SU-DHL-6 (cell line): Measurements from ENCODE around the gene CCDC61.

Source experiments
- H2AFZ ChIP-seq: fragments of 200-600 bp; sonication (generic); 2 replicates; pipeline ENCODE4 v1.6.1; 2014; ENCODE audit warnings: low read depth, mild to moderate bottlenecking, moderate library complexity, mixed read lengths, antibody characterized with exemption, low read length; ENCODE audit not compliant: severe bottlenecking
- H3F3A ChIP-seq: fragments of 200-600 bp; shearing (Covaris generic); 2 replicates; pipeline ENCODE4 v1.6.0; 2016; ENCODE audit warnings: antibody characterized with exemption, mild to moderate bottlenecking; ENCODE audit not compliant: insufficient read depth
- H3K27ac ChIP-seq: fragments of 200-600 bp; sonication (generic); 2 replicates; pipeline ENCODE4 v1.5.1; 2016; ENCODE audit warnings: low read depth, mild to moderate bottlenecking, low read length, moderate library complexity, mixed read lengths
- H3K27me3 ChIP-seq: fragments of 200-600 bp; sonication (generic), shearing (Covaris generic); 2 replicates; pipeline ENCODE4 v1.6.0; 2014; ENCODE audit warnings: mild to moderate bottlenecking, low read length
- H3K36me3 ChIP-seq: fragments of 200-600 bp; sonication (generic); 2 replicates; pipeline ENCODE4 v1.6.1; 2014; ENCODE audit warnings: mild to moderate bottlenecking, low read length, mixed read lengths
- H3K4me2 ChIP-seq: fragments of 300-600, 200-600 bp; shearing (Covaris generic), sonication (generic); 2 replicates; pipeline ENCODE4 v1.6.0; 2014; ENCODE audit warnings: low read length, low read depth, mild to moderate bottlenecking; ENCODE audit not compliant: poor library complexity, severe bottlenecking
- H3K4me3 ChIP-seq: fragments of 200-600 bp; sonication (generic); 2 replicates; pipeline ENCODE4 v1.5.1; 2014; ENCODE audit warnings: antibody characterized with exemption, low read length, mild to moderate bottlenecking, mixed read lengths; ENCODE audit not compliant: insufficient read depth, poor library complexity, severe bottlenecking
- H3K79me2 ChIP-seq: fragments of 200-600 bp; sonication (generic); 2 replicates; pipeline ENCODE4 v1.6.1; 2014; ENCODE audit warnings: mild to moderate bottlenecking, low read length, moderate library complexity; ENCODE audit not compliant: insufficient read depth
- H3K9ac ChIP-seq: fragments of 200-600 bp; sonication (generic); 2 replicates; pipeline ENCODE4 v1.7.0; 2014; ENCODE audit warnings: mild to moderate bottlenecking, low read length
- H3K9me2 ChIP-seq: fragments of 200-600 bp; sonication (generic); replicated peaks from 2 replicates; pipeline ENCODE4 v1.6.1; 2014; ENCODE audit warnings: low read length; ENCODE audit not compliant: insufficient read depth
- H3K9me3 ChIP-seq: fragments of 200-600 bp; sonication (generic); 2 replicates; pipeline ENCODE4 v1.6.1; 2014; ENCODE audit warnings: low read length, mixed read lengths; ENCODE audit not compliant: insufficient read depth
- H4K20me1 ChIP-seq: fragments of 200-600 bp; sonication (generic); 2 replicates; pipeline ENCODE4 v1.6.1; 2014; ENCODE audit warnings: low read depth, mild to moderate bottlenecking, antibody characterized with exemption, low read length, moderate library complexity, mixed read lengths
- EZH2phosphoT487 ChIP-seq: fragments of 200-600 bp; sonication (generic), shearing (Covaris generic); conservative IDR thresholded peaks from 2 replicates; pipeline ENCODE4 v1.6.1; 2018; ENCODE audit warnings: mild to moderate bottlenecking, antibody characterized with exemption, low read length, moderate library complexity, mixed read lengths
- TF ChIP-seq, protein P1 (sequence below): fragments of 200-600 bp; sonication (generic); IDR thresholded peaks from one replicate; pipeline ENCODE4 v1.5.1; 2017; ENCODE audit warnings: antibody characterized with exemption, mild to moderate bottlenecking, low read length, moderate library complexity; ENCODE audit not compliant: insufficient read depth, poor library complexity, severe bottlenecking

Gene CCDC61

GRCh38 chr19:45971260-45971902 is 23.9 kb upstream of the CCDC61 start:
- Histone ChIP-seq H3K36me3 (no peaks in the 10 kb centered on the region), H3K27ac (no peak overlapping the region), H3K27me3 (no peaks in the 10 kb centered on the region), H3K9me3 (no peaks in the 10 kb centered on the region), H3K4me2 (no peak overlapping the region), H3K9me2 (no peaks in the 10 kb centered on the region), H2AFZ (no peak overlapping the region), H3K9ac (no peak overlapping the region), H4K20me1 (no peaks in the 10 kb centered on the region), H3K4me3 (no peak overlapping the region), H3K79me2 (no peaks in the 10 kb centered on the region), H3F3A (no peaks in the 10 kb centered on the region)
- no peak for TF ChIP-seq EZH2phosphoT487
- TF ChIP-seq, protein P1, sequence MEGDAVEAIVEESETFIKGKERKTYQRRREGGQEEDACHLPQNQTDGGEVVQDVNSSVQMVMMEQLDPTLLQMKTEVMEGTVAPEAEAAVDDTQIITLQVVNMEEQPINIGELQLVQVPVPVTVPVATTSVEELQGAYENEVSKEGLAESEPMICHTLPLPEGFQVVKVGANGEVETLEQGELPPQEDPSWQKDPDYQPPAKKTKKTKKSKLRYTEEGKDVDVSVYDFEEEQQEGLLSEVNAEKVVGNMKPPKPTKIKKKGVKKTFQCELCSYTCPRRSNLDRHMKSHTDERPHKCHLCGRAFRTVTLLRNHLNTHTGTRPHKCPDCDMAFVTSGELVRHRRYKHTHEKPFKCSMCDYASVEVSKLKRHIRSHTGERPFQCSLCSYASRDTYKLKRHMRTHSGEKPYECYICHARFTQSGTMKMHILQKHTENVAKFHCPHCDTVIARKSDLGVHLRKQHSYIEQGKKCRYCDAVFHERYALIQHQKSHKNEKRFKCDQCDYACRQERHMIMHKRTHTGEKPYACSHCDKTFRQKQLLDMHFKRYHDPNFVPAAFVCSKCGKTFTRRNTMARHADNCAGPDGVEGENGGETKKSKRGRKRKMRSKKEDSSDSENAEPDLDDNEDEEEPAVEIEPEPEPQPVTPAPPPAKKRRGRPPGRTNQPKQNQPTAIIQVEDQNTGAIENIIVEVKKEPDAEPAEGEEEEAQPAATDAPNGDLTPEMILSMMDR = no peak

DNA sequence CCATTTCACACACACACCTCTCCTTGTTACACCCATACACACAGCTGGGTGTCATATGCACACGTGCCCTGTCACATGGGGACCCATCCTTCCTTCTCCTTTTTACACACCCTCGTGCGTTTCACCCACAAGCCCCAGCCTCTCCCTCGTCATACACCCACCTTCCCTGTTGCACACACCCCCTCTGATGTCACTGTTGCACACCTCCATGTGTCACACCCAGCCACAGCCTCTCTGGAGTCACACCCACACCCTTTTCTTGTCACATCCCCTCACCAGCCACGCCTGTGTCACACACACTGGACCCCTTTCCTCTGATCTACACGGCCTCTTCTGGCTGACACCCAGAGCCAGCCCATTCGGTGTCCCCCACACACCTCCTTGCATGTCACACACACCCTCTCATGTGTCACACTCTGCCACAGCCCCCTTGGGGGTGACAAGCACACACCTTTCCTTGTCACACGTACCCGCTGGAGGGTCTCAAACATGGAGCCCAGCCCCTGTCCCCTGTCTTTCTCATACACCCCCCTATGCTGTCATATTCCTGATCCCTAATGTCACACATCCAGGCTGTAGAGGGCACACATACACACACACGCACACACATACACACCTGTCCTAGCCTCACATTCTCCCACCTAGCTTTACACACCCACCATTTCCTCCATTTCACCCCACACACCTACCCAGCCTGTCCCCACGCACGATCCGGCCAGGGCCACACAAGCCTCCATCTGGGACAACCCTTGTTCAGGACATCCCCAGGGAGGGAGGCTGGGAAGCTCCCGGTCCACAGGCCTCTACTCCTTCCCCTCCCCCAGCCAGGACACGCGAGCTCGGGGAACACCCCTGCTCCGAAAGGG is 23.0 kb upstream of the CCDC61 start:
- H3K27ac ChIP-seq = no peak overlapping the region
- no peaks in the 10 kb centered on the region for H3K36me3 ChIP-seq
- H3K27me3 ChIP-seq = no peaks in the 10 kb centered on the region
- H2AFZ ChIP-seq = no peak overlapping the region
- no peak for TF ChIP-seq EZH2phosphoT487
- TF ChIP-seq, protein P1 = no peak
- no peak overlapping the region for H3K4me3 ChIP-seq
- no peak overlapping the region for H3K4me2 ChIP-seq
- H3K9me3 ChIP-seq = no peaks in the 10 kb centered on the region
- H3K9me2 ChIP-seq = no peaks in the 10 kb centered on the region
- H3K9ac ChIP-seq = no peak overlapping the region
- no peaks in the 10 kb centered on the region for H3K79me2 ChIP-seq
- no peaks in the 10 kb centered on the region for H4K20me1 ChIP-seq
- H3F3A ChIP-seq = no peaks in the 10 kb centered on the region

DNA sequence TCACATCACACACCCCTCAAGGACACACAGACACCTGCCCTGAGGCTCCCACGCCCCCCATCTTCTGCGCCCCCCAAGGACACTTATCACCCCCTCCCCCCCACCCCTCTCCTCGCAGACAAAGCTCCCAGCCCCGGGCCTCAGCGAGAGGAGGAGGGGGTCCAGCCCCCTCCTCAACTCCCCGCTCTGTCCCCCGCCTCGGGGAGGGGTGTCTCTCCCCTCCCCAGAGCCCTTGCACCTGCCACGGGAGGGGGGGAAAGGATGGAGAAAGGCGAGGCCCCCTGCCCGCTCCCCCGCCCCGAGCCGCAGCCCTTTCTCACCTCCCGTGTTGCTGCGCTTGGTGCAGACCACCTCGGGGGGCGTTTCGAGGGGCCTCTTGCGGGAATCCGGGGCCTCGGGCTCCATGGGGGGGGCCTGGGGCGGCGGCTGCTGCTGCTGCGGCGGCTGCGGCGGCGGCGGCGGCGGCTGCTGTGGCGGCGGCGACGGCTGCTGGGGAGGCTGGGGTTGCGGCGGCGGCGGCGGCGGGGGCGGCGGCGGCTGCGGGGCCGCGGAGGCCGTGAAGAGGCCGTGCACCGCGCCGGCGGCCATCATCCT is 22.2 kb upstream of the CCDC61 start:
- no peak overlapping the region for H3K27ac ChIP-seq
- no peak overlapping the region for H3K4me2 ChIP-seq
- H2AFZ ChIP-seq = no peak overlapping the region
- H3F3A ChIP-seq = no peaks in the 10 kb centered on the region
- H3K9ac ChIP-seq = no peak overlapping the region
- H4K20me1 ChIP-seq = no peaks in the 10 kb centered on the region
- TF ChIP-seq, protein P1 = no peak
- no peak for TF ChIP-seq EZH2phosphoT487
- no peaks in the 10 kb centered on the region for H3K9me3 ChIP-seq
- H3K27me3 ChIP-seq = no peaks in the 10 kb centered on the region
- no peaks in the 10 kb centered on the region for H3K79me2 ChIP-seq
- H3K36me3 ChIP-seq = no peaks in the 10 kb centered on the region
- H3K9me2 ChIP-seq = no peaks in the 10 kb centered on the region
- H3K4me3 ChIP-seq = no peak overlapping the region
